ENCODE measurements around the gene CBX8. TPM values are rescaled to one million over a fixed set of nuclear protein-coding genes. Genes with fewer than 3 reads are reported as not detected.

Gene CBX8
- total RNA-seq, 1 donor from 2014 or later: 3.7 TPM

DNA sequence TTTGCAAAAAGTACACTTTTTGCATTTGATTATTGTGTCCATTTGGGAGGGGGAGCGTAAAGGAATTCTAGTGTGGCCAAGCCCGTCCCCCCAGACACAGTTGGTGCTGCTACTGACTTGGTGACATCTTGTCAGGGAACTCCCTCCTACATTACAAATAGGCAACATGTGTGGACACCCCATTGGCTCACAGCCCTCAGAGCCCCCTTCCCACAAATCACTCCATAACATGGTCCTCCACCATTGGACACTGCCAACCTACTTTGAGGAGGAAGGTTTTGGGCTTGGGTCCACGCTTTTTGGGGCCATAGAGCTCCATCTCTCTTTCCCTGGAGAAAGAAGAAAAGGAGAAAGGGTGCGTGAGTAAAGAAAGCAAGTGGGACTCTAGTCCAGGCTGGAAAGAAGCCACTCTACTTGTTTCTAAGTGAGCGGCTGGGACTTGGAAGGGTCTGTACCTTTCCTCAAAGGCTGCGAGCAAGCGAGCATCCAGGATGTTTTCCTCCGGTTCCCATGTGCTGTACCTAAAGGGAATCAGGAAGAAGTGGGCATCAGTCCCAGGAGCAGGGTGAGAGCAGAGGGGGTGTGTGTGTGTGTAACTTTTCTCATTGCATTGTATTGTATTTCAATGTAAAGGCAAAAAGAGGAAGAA, 958 bp downstream of the CBX8 start:
- DNase-seq (ENCODE audit: low spot score) (no peak), ATAC-seq (no peak)

DNA sequence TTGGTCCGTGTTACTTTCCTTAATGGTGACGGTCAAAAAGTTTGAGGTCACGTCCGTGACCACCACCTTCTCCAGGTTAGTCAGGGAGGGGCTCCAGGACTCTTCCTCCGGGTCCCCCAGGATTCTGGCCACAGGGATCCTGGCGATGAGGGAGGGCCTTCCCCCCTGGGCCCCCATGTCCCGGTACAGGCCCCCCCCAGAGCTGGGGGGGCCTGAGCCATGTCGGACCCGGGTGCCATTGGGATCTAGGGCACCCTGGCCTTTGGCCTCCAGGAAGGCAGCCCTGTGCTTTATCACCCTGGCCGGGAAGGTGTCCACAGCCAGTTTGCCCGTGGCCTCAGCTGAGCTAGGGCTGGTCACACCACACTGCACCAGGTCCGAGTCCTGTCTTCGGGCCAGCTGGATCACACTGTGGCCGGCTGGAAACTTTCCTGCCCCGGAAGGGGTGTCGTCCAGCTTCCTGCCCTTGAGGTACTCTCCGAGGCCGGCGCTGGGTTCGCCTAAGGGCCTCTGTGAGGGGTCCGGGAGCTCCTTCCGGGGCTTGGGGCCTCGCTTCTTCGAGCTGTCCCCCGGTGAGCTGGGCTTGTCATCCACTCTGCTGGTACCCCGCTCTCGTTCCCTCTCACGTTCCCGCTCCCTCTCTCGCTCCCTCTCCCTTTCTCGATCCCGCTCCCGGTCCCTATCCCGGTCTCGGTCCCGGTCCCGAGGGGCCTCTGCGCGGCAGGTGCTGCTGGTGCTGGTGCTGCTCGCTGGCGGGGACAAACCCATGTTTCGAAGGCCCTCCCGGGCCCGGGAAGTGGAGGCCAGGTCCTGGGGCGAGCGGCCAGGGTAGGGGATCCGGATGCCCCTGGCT, 2.0 kb downstream of the CBX8 start:
- DNase-seq (ENCODE audit: low spot score) (no peak), ATAC-seq (no peak)

DNA sequence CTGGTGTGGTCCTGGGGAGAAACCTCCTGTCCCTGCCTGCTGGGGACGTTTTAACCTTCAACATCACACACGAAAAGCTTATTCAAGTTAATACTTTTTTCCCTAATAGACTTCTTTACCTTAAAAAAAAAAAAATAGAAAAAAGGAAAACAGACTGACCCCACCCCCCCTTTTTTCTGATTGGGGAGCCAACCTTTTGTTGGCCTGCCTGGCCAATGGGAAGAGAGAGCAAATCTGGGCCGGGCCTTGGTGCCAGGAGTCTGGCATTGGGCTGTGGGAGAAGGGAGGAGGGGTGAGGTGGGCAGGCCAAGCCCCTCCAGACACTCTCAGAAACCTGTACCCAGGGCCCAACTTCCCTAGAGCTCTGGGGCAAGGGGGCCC, 3.0 kb downstream of the CBX8 start:
- DNase-seq (ENCODE audit: low spot score): no peak
- no peak for ATAC-seq

DNA sequence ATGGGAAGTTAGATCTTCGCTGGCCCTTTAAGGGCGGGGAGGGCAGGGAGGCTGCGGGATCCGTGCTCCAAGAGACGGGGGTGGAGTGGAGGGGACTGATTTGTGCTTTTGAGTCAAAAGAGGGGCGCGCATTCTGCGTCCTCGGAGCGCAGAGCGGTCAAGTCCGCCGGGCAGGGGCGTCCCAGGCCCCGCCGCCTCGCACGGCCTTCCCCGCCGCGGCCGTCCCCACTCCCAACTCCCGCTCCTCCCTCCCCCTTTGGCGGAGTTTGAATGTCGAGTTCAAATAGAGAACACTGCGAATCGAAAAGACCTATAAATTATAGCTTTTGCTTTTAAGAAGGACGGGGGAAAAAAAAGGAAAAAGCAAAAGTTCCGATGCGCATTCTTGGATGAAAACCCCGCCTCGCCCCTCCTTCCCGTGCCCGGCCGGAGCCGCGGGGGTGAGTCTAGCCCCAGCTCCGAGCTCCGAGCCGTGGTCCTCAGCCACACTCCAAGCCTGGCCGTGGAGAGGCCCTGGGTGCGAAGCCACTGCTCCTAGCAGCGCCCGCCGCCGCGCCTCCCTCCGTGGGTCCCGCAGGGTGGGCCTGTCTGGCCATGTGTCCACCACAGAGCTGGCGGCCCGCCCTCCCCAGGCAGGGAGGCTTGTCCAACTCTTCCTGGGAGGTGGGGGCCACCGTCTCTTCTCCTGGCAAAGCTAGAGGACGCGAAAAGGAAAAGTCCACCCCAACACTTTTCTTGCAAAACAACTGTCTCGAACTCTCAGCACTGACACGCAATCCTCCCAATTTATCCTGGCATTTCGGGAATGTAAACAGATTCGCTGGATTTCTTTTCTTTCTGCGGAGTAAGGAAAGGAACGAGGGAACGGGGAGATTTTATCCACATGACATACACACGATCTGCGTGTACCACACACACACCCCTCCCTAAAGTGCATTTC, 3.6 kb downstream of the CBX8 start:
- no peak for ATAC-seq
- DNase-seq (ENCODE audit: low spot score): no peak

DNA sequence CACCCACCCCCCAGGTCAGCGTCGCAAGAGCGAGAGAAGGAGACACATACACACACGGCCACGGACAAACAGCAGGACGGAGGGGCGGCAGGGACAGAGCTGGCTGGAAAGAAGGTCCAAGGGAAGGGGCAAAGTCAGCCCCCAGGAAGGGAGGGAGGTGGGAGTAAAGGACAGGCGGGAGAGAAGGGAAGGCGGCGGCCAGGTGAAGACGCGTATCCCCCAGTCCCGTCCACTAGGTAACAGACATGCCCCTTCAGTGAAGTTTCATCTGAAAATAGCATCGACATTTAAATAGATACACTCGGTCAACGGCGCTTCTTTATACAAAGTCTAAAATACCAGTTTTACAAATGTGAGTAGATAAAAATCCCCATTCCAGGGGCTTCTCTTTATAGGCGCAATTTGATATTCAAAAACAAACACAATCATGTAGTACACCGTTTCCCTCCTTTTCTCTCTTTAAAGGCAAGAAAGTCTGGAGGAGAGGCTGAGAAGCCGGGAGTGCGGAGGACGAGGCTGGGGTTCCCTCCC, 4.5 kb downstream of the CBX8 start:
- DNase-seq (ENCODE audit: low spot score) (no peak), ATAC-seq (no peak)

DNA sequence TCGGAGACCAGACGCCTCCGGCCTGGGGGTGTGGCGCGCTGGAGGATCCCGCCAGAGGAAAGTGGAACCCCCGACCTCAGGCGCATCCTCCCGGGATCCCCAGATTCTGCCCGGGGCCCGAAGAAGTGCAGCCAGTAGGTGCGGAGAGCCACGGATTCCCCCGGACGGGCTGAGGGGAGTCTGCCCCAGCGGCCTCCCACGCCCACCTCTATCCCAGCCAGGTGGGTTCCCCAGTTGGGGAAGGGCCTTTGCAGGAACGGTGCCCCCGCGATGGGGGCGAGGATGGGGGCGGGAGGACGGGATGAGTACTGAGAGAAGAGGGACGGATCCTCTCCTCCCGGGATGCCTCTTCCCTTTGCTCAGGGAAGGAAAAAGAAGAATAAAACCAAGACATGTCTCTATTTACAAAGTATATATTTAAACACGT, 5.1 kb downstream of the CBX8 start:
- ATAC-seq (no peak), DNase-seq (ENCODE audit: low spot score) (no peak)

DNA sequence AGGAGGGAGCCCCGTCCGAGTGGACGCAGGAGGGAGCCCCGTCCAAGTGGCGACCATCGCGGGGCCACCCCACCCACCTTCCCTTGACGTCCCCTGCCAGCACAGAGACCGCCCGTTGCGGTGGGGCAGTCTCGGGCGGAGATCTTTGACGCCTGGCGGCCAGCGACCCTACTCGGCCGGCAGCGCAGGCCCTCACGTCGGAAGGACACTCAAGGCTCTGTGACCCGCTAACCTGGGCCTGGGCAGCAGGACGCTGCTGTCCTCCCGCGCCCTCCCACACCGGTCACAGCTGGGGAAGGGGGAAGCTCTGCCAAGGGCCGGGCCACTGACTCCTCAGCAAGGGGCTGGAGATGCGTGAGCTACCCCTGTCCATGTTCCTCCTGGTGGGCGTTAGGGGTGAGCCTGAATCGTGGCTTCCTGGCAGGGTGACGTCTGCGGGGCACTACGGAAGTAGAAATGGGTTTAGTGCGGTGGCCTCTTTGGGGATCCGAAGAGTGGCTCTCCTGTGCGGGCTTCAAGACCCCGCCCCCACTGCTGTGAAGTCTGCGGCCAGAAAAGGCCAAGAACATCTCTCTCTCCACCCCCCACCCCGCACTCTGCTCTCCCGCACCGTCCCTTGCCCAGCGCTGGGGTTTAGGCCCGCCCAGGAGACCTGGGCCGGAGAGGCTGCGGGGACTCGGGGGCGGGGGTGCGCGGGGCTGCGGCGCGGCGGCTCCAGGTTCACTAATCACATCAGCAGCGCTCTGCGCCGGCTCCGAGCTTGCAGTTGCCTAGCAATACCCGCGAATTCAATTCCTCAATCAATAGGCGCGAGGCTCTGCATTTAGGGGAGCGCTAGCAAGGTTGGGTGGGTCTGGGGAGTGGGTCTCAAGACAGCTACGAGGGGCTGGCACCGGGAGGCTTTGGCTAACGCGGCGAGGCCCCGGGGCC, 5.8 kb downstream of the CBX8 start:
- DNase-seq (ENCODE audit: low spot score) (peak; percentile 44), ATAC-seq (no peak)

DNA sequence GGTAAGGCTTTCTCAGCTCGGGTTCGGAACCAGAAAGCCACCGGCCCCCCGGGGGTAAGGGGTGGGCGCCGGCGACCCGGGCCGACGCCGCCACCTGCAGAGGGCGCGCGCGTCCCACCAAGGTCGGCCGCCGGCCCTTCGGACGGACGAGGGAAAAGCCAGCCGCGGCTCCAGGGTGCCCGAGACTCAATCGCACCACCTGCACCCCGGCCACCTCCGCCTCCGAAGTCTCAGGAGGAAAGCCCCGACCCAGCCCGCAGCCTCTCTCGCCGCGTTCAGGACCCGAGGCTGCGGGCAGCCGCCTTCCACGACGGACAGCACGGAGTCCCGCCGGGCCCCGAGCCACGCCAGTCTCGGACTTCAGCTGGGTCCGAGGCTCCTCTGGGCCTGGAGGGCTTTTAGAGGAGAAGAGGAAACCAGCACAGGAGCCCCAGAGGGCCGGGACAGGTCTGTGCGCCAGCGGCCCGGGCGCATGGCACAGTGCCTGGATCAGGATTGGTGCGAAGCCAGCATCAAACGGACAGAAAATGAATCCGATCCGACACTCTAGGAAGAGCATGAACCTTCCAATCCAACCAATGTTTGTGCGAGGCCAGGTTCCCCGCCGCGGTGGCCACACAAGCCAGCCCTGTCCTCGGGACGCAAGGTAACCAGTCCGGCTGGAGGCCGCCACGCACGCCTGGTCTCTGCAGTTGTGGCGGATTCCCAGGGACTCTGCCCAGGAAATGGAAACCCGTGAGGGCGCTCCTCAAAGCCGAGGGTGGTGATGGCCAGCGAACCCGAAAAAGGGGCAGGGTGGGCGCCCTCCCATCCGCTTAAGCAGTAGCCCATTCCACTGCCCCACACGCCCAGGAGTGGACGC, 6.7 kb downstream of the CBX8 start:
- DNase-seq (ENCODE audit: low spot score) (peak; percentile 78), ATAC-seq (peak; percentile 80)

DNA sequence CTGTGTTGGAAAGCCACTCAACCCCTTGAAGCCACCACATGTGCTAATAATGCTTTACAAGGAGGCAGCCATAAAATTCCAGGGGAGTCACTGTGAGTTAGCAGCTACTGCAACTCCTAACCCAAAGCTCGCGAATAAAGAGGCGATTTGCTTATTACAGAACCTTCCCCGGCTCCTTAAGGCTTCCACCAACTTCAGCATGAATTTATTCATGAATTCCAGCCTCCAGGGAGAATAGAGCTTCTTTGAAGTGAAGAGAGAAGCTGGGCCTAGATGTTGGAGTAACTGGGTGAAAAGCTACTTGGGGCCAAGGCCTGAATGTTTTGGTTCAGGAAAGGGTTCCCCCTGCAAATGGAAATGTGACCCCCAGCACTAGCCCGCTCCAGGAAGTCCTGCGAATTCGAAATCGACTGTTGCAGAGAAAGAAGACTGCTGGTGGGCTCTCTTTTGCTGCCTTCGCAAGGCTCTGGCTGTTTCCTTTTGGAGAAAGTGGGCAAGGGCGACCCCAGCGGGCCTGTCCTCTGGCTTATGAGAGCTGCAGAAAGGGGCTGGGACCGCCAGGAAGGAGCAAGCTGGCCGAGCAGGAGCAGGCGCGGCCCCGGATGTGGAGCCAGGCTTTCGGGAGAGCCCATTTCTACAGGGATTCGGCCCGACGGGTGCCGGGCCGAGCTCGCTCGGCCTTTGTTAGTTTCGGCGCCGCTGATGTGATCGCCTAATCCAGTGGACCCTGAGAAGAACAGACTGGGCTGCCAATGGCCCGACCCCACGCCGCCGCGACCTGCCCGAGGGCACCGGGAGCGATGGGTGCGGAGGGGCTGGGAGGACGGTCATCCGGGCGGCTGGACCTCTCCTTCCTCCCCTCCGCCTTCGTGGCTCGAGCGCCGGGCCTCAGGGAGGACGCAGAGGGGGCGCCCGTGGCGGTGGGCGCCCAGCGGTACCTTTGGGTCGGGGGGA, 7.6 kb downstream of the CBX8 start:
- DNase-seq (ENCODE audit: low spot score): peak; percentile 44
- peak; percentile 6 for ATAC-seq

DNA sequence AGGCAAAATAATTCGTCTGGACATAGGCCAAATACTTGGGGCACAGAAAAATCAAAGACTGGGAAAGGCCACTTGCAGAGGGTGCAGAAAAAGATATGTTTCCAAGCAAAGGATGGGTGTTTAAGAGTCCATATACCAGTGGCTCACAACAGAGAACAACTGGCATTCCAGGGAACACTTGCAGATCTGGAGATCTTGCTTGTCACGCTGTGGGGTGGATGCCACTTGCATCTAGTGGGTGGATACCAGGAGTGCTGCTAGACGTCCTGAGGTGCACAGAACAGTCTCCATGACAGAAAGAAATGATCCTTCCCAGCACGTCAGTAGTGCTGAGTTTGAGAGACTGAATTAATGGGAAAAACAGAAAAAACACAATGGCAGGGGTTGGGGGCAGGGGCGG, 8.4 kb downstream of the CBX8 start:
- ATAC-seq: no peak
- DNase-seq (ENCODE audit: low spot score): no peak

DNA sequence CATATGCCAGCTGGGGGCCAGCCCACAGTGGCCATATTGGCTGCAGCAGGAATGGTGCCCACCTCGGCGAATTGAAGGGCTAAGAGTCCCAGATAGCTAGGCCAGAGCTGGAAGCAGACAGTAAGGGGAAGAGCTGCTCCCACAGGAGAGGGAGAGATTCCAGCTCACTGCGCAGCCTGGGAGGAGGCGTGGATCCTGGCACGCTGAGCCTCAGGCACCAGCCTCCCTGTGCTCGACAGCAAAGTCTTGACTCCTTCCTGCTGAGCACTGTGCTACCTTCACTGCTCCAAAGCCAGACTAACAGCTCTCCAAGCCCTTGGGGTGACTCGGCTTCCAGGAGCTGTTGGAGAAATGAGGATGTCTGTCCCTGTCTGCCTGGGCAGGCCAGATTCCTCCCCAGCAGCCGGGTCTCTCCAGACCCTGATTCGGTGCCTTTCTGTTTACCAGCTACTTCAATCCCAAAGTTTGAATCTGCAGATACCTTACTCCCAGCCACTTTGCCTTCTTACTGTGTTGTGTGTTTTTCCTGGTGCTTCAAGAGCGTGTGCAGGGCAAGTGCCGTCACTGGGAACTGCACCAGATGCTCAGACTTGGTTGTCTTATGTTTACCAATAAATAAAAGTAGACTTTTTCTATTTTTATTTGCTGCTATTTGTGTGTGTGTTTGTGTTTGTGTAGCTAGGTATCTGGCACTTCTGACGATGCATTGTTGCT, 9.8 kb downstream of the CBX8 start:
- DNase-seq (ENCODE audit: low spot score): no peak
- no peak for ATAC-seq

DNA sequence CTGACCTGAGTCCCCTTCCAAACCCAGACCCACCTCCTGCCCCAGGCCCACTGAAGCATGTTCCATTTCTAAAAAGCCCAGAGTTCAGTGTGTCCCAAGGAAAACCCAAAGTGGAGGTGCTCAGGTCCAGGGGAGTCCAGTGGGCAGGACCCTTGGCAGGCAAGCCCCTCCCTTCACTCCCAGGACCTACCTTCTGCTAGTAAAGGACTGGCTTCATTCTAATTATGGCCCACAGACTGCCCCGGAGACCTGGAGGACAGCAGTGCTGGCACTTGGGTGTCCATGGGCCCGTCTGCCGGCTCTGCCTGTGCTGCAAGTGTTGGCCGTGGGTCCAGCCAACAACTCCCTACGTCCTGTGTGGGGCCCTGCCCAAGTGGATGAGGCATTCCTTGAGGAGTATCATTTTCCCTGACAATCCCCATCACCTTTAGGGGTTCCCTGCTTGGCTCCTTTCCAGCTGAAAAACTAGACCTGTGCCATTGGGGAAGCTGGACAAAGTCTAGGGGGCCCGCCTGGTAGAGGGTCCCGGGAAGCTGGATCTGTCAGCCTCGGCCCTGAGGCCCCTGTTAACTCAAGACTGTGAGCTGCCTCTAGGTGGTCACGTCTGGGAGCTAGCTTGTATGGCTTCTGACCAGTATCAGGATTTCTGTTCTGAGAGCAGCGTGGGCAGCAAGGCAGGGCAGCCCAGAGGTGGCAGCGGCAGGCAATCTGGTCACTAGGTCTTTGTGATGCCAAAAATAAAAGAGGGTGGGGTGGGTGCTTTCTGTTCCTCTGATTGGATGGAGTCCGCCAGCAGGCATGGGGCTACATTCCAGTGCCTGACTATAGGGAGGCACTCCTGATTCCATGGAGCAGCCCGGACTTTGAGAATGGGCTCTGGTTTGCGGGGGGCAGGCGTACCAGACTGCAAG, 10.7 kb downstream of the CBX8 start:
- DNase-seq (ENCODE audit: low spot score) (no peak), ATAC-seq (no peak)

DNA sequence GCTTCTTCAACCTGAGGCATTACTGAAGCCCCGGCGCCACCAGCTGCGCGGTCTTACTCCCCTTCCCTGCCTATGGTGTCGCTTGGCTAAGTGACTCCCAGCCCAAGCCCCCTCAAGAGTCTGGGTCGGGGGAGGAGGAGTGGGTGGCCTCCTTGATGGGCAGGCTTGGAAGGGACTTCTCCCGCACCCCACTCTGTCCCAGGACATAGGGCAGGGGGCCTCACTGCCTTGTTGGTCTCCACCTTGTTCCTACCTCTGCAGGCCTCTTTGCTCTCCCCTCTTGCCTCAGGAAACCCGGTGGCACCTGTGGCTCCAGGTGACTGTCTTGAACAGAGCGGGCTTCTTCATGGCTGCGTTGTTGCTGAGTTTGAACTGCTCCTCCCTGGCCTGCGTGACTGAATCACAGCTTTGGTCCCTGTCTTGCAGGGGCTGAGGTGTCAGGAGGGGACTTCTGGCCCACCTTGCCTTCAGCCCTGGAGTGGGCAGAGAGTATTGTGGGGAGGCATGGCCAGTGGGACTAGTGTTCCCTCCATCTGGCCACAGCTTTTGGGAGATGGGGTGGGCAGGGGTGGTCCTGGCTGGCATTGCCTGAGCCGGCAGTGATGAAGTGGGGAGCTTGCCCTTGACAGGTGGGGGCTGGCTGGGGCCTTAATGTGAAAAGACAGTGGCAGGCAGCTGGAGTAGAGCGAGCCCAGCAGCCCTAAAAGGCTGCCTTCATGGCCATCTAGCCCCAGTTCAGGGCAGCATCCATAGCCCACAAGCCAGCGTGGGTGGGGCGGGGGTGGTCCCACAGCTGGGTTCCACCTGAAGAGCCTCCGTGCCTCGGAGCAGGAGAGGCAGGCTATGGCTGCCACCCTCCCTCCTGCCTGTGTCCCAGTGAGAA, 11.6 kb downstream of the CBX8 start:
- no peak for ATAC-seq

DNA sequence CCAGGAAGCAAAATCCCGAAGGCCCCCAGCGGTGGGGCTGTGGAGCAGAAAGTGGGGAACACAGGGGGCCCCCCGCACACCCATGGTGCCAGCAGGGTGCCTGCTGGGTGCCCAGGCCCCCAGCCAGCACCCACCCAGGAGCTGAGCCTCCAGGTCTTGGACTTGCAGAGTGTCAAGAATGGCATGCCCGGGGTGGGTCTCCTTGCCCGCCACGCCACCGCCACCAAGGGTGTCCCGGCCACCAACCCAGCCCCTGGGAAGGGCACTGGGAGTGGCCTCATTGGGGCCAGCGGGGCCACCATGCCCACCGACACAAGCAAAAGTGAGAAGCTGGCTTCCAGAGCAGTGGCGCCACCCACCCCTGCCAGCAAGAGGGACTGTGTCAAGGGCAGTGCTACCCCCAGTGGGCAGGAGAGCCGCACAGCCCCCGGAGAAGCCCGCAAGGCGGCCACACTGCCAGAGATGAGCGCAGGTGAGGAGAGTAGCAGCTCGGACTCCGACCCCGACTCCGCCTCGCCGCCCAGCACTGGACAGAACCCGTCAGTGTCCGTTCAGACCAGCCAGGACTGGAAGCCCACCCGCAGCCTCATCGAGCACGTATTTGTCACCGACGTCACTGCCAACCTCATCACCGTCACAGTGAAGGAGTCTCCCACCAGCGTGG, 12.4 kb downstream of the CBX8 start:
- DNase-seq (ENCODE audit: low spot score): no peak
- no peak for ATAC-seq

More for the DNA sequence above, 11.6 kb downstream of the CBX8 start:
- DNase-seq (ENCODE audit: low spot score): no peak

DNA sequence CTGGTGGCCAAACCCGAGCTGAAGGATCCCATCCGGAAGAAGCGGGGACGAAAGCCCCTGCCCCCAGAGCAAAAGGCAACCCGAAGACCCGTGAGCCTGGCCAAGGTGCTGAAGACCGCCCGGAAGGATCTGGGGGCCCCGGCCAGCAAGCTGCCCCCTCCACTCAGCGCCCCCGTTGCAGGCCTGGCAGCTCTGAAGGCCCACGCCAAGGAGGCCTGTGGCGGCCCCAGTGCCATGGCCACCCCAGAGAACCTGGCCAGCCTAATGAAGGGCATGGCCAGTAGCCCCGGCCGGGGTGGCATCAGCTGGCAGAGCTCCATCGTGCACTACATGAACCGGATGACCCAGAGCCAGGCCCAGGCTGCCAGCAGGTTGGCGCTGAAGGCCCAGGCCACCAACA, 13.0 kb downstream of the CBX8 start:
- ATAC-seq (no peak), DNase-seq (ENCODE audit: low spot score) (no peak)
